ENCODE measurements around the gene RADIL.

The RADIL gene

GRCh38 chr7:4835398-4836205, 47.9 kb downstream of the RADIL start:
- Histone ChIP-seq H3K27me3 (ENCODE audit: low read depth, low read length) (no peaks in the 10 kb centered on the region), H3K27ac (ENCODE audit: low read length) (no peak overlapping the region), H3K4me1 (ENCODE audit: control insufficient read depth in 1 of 2, insufficient read depth in 2 of 2, low read length in 2 of 2) (peaks cover 0 to 3% of the 10 kb centered on the region in 2 donors), H3K36me3 (ENCODE audit: control insufficient read depth in 1 of 2, insufficient read depth in 2 of 2, low read length in 2 of 2) (no peaks in the 10 kb centered on the region), H3K4me3 (ENCODE audit: low read depth in 1 of 2, low read length in 2 of 2) (no peak overlapping the region), H3K9me3 (ENCODE audit: control insufficient read depth in 1 of 2, low read length in 2 of 2) (no peaks in the 10 kb centered on the region)

GRCh38 chr7:4834601-4835397, 48.7 kb downstream of the RADIL start:
- Histone ChIP-seq H3K27me3 (ENCODE audit: low read depth, low read length) (no peaks in the 10 kb centered on the region), H3K9me3 (ENCODE audit: control insufficient read depth in 1 of 2, low read length in 2 of 2) (no peaks in the 10 kb centered on the region), H3K4me3 (ENCODE audit: low read depth in 1 of 2, low read length in 2 of 2) (no peak overlapping the region), H3K4me1 (ENCODE audit: control insufficient read depth in 1 of 2, insufficient read depth in 2 of 2, low read length in 2 of 2) (peaks cover 0 to 3% of the 10 kb centered on the region in 2 donors), H3K36me3 (ENCODE audit: control insufficient read depth in 1 of 2, insufficient read depth in 2 of 2, low read length in 2 of 2) (no peaks in the 10 kb centered on the region), H3K27ac (ENCODE audit: low read length) (no peak overlapping the region)

GRCh38 chr7:4833691-4834600, 49.6 kb downstream of the RADIL start:
- peaks cover 0 to 3% of the 10 kb centered on the region in 2 donors for H3K4me1 ChIP-seq (ENCODE audit: control insufficient read depth in 1 of 2, insufficient read depth in 2 of 2, low read length in 2 of 2)
- no peaks in the 10 kb centered on the region for H3K36me3 ChIP-seq (ENCODE audit: control insufficient read depth in 1 of 2, insufficient read depth in 2 of 2, low read length in 2 of 2)
- no peak overlapping the region for H3K27ac ChIP-seq (ENCODE audit: low read length)
- no peaks in the 10 kb centered on the region for H3K9me3 ChIP-seq (ENCODE audit: control insufficient read depth in 1 of 2, low read length in 2 of 2)
- no peaks in the 10 kb centered on the region for H3K27me3 ChIP-seq (ENCODE audit: low read depth, low read length)
- H3K4me3 ChIP-seq (ENCODE audit: low read depth in 1 of 2, low read length in 2 of 2): no peak overlapping the region

GRCh38 chr7:4833176-4833575, 50.3 kb downstream of the RADIL start:
- Histone ChIP-seq H3K9me3 (ENCODE audit: control insufficient read depth in 1 of 2, low read length in 2 of 2) (no peaks in the 10 kb centered on the region), H3K27ac (ENCODE audit: low read length) (no peak overlapping the region), H3K4me3 (ENCODE audit: low read depth in 1 of 2, low read length in 2 of 2) (no peak overlapping the region), H3K27me3 (ENCODE audit: low read depth, low read length) (no peaks in the 10 kb centered on the region), H3K36me3 (ENCODE audit: control insufficient read depth in 1 of 2, insufficient read depth in 2 of 2, low read length in 2 of 2) (no peaks in the 10 kb centered on the region), H3K4me1 (ENCODE audit: control insufficient read depth in 1 of 2, insufficient read depth in 2 of 2, low read length in 2 of 2) (peaks cover 0 to 3% of the 10 kb centered on the region in 2 donors)

GRCh38 chr7:4832711-4833110, 50.8 kb downstream of the RADIL start:
- Histone ChIP-seq H3K36me3 (ENCODE audit: control insufficient read depth in 1 of 2, insufficient read depth in 2 of 2, low read length in 2 of 2) (no peaks in the 10 kb centered on the region), H3K4me3 (ENCODE audit: low read depth in 1 of 2, low read length in 2 of 2) (no peak overlapping the region), H3K27ac (ENCODE audit: low read length) (no peak overlapping the region), H3K27me3 (ENCODE audit: low read depth, low read length) (no peaks in the 10 kb centered on the region), H3K9me3 (ENCODE audit: control insufficient read depth in 1 of 2, low read length in 2 of 2) (no peaks in the 10 kb centered on the region), H3K4me1 (ENCODE audit: control insufficient read depth in 1 of 2, insufficient read depth in 2 of 2, low read length in 2 of 2) (peaks cover 0 to 3% of the 10 kb centered on the region in 2 donors)

- Histone ChIP-seq H3K4me1 (ENCODE audit: control insufficient read depth in 1 of 2, insufficient read depth in 2 of 2, low read length in 2 of 2) (no peaks in the 10 kb centered on the region), H3K27ac (ENCODE audit: low read length) (no peak overlapping the region), H3K27me3 (ENCODE audit: low read depth, low read length) (no peaks in the 10 kb centered on the region), H3K36me3 (ENCODE audit: control insufficient read depth in 1 of 2, insufficient read depth in 2 of 2, low read length in 2 of 2) (no peaks in the 10 kb centered on the region), H3K9me3 (ENCODE audit: control insufficient read depth in 1 of 2, low read length in 2 of 2) (no peaks in the 10 kb centered on the region), H3K4me3 (ENCODE audit: low read depth in 1 of 2, low read length in 2 of 2) (no peak overlapping the region)
Measured at GRCh38 chr7:4831723-4832495, 51.6 kb downstream of the RADIL start.

GRCh38 chr7:4830176-4830575, 53.3 kb downstream of the RADIL start:
- no peaks in the 10 kb centered on the region for H3K36me3 ChIP-seq (ENCODE audit: control insufficient read depth in 1 of 2, insufficient read depth in 2 of 2, low read length in 2 of 2)
- no peaks in the 10 kb centered on the region for H3K9me3 ChIP-seq (ENCODE audit: control insufficient read depth in 1 of 2, low read length in 2 of 2)
- no peak overlapping the region for H3K27ac ChIP-seq (ENCODE audit: low read length)
- no peaks in the 10 kb centered on the region for H3K4me1 ChIP-seq (ENCODE audit: control insufficient read depth in 1 of 2, insufficient read depth in 2 of 2, low read length in 2 of 2)
- H3K4me3 ChIP-seq (ENCODE audit: low read depth in 1 of 2, low read length in 2 of 2): no peak overlapping the region
- H3K27me3 ChIP-seq (ENCODE audit: low read depth, low read length): no peaks in the 10 kb centered on the region

- H3K4me3 ChIP-seq (ENCODE audit: low read depth in 1 of 2, low read length in 2 of 2): no peak overlapping the region
- H3K9me3 ChIP-seq (ENCODE audit: control insufficient read depth in 1 of 2, low read length in 2 of 2): no peaks in the 10 kb centered on the region
- no peak overlapping the region for H3K27ac ChIP-seq (ENCODE audit: low read length)
- H3K4me1 ChIP-seq (ENCODE audit: control insufficient read depth in 1 of 2, insufficient read depth in 2 of 2, low read length in 2 of 2): no peaks in the 10 kb centered on the region
- no peaks in the 10 kb centered on the region for H3K36me3 ChIP-seq (ENCODE audit: control insufficient read depth in 1 of 2, insufficient read depth in 2 of 2, low read length in 2 of 2)
- H3K27me3 ChIP-seq (ENCODE audit: low read depth, low read length): no peaks in the 10 kb centered on the region
Measured at GRCh38 chr7:4828720-4829383, 54.7 kb downstream of the RADIL start.

- no peaks in the 10 kb centered on the region for H3K27me3 ChIP-seq (ENCODE audit: low read depth, low read length)
- no peaks in the 10 kb centered on the region for H3K4me1 ChIP-seq (ENCODE audit: control insufficient read depth in 1 of 2, insufficient read depth in 2 of 2, low read length in 2 of 2)
- H3K4me3 ChIP-seq (ENCODE audit: low read depth in 1 of 2, low read length in 2 of 2): no peak overlapping the region
- H3K27ac ChIP-seq (ENCODE audit: low read length): no peak overlapping the region
- H3K9me3 ChIP-seq (ENCODE audit: control insufficient read depth in 1 of 2, low read length in 2 of 2): no peaks in the 10 kb centered on the region
- H3K36me3 ChIP-seq (ENCODE audit: control insufficient read depth in 1 of 2, insufficient read depth in 2 of 2, low read length in 2 of 2): no peaks in the 10 kb centered on the region
Measured at GRCh38 chr7:4825081-4825480, 58.4 kb downstream of the RADIL start.

GRCh38 chr7:4824120-4824775, 59.3 kb downstream of the RADIL start:
- H3K36me3 ChIP-seq (ENCODE audit: control insufficient read depth in 1 of 2, insufficient read depth in 2 of 2, low read length in 2 of 2): no peaks in the 10 kb centered on the region
- no peak overlapping the region for H3K27ac ChIP-seq (ENCODE audit: low read length)

More at GRCh38 chr7:4824120-4824775, 59.3 kb downstream of the RADIL start:
- no peak overlapping the region for H3K4me3 ChIP-seq (ENCODE audit: low read depth in 1 of 2, low read length in 2 of 2)
- H3K9me3 ChIP-seq (ENCODE audit: control insufficient read depth in 1 of 2, low read length in 2 of 2): no peaks in the 10 kb centered on the region
- no peaks in the 10 kb centered on the region for H3K27me3 ChIP-seq (ENCODE audit: low read depth, low read length)
- H3K4me1 ChIP-seq (ENCODE audit: control insufficient read depth in 1 of 2, insufficient read depth in 2 of 2, low read length in 2 of 2): no peaks in the 10 kb centered on the region

Data from muscle layer of duodenum (tissue), 2 donors.